Astrocyte (in vitro differentiated cells and primary cell): ENCODE measurements around the gene BRMS1. TPM values are rescaled to one million over a fixed set of nuclear protein-coding genes. Genes with fewer than 3 reads are reported as not detected.

Experiments
- DNase-seq: peaks from one replicate; pipeline ENCODE4 v3.0.0-alpha.2; 2010; ENCODE audit warnings: low read depth
- FAIRE-seq: peaks from 2 replicates; lab custom pipeline; 2011; peaks lifted over from hg19 to GRCh38; lab: Jason Lieb, UNC
- H2AFZ ChIP-seq: 2 replicates; pipeline ENCODE4 v1.6.0; 2012; ENCODE audit warnings: low read depth, low read length, inconsistent platforms
- H3K27ac ChIP-seq: 2 replicates; pipeline ENCODE4 v1.5.1; 2011; ENCODE audit warnings: low read depth, low read length, inconsistent platforms
- H3K27me3 ChIP-seq: 2 replicates; pipeline ENCODE4 v1.6.0; 2011; ENCODE audit warnings: low read length, inconsistent platforms; ENCODE audit not compliant: insufficient read depth
- H3K36me3 ChIP-seq: 2 replicates; pipeline ENCODE4 v1.5.1; 2011; ENCODE audit warnings: low read length, inconsistent platforms; ENCODE audit not compliant: insufficient read depth
- H3K4me1 ChIP-seq: 2 replicates; pipeline ENCODE4 v1.5.1; 2011; ENCODE audit warnings: low read length, inconsistent platforms; ENCODE audit not compliant: insufficient read depth
- H3K4me2 ChIP-seq: 2 replicates; pipeline ENCODE4 v1.6.0; 2012; ENCODE audit warnings: low read length, inconsistent platforms
- H3K4me3 ChIP-seq: 2 replicates; pipeline ENCODE4 v1.5.1; 2011; ENCODE audit warnings: low read depth, mild to moderate bottlenecking, low read length, inconsistent platforms; ENCODE audit not compliant: insufficient read depth
- H3K79me2 ChIP-seq: 2 replicates; pipeline ENCODE4 v1.6.0; 2012; ENCODE audit warnings: mild to moderate bottlenecking, low read length, inconsistent platforms; ENCODE audit not compliant: insufficient read depth
- H3K9ac ChIP-seq: 2 replicates; pipeline ENCODE4 v1.6.0; 2012; ENCODE audit warnings: mild to moderate bottlenecking, low read length, inconsistent platforms
- H3K9me3 ChIP-seq: 2 replicates; pipeline ENCODE4 v1.5.1; 2012; ENCODE audit warnings: low read depth, mild to moderate bottlenecking, low read length, inconsistent platforms; ENCODE audit not compliant: insufficient read depth
- H4K20me1 ChIP-seq: 2 replicates; pipeline ENCODE4 v1.6.0; 2012; ENCODE audit warnings: low read length, inconsistent platforms; ENCODE audit not compliant: insufficient read depth
- H3K27ac Mint-ChIP-seq: one replicate; pipeline ENCODE4 v1.8.0; 2021; ENCODE audit warnings: mild to moderate bottlenecking, mixed read lengths; ENCODE audit not compliant: unreplicated experiment
- H3K27me3 Mint-ChIP-seq: one replicate; pipeline ENCODE4 v1.8.0; 2021; ENCODE audit warnings: low read depth, mixed read lengths; ENCODE audit not compliant: unreplicated experiment
- H3K36me3 Mint-ChIP-seq: one replicate; pipeline ENCODE4 v1.8.0; 2021; ENCODE audit warnings: low read depth, mixed read lengths; ENCODE audit not compliant: unreplicated experiment
- H3K4me1 Mint-ChIP-seq: one replicate; pipeline ENCODE4 v1.8.0; 2021; ENCODE audit warnings: low read depth, mixed read lengths; ENCODE audit not compliant: unreplicated experiment
- H3K4me3 Mint-ChIP-seq: one replicate; pipeline ENCODE4 v1.8.0; 2021; ENCODE audit warnings: mild to moderate bottlenecking, moderate library complexity, mixed read lengths; ENCODE audit not compliant: unreplicated experiment
- H3K9me3 Mint-ChIP-seq: one replicate; pipeline ENCODE4 v1.8.0; 2021; ENCODE audit warnings: mild to moderate bottlenecking, mixed read lengths; ENCODE audit not compliant: unreplicated experiment
- EZH2 ChIP-seq: IDR thresholded peaks from 2 replicates; pipeline ENCODE4 v1.6.1; 2012; ENCODE audit warnings: mild to moderate bottlenecking, low read length, inconsistent platforms; ENCODE audit not compliant: insufficient read depth
- total RNA-seq: library from RNA; stranded (reverse); gene quantifications from 2 replicates; pipeline ENCODE4 v1.2.1, GENCODE V29; 2021
- TF ChIP-seq, protein P1 (sequence below): IDR thresholded peaks from 2 replicates; pipeline ENCODE4 v1.5.1; 2011; ENCODE audit warnings: low read depth, mild to moderate bottlenecking, inconsistent platforms, low read length, moderate library complexity; ENCODE audit not compliant: insufficient read depth

BRMS1 gene
- total RNA-seq, 1 donor from 2014 or later = 47.8 TPM

DNA sequence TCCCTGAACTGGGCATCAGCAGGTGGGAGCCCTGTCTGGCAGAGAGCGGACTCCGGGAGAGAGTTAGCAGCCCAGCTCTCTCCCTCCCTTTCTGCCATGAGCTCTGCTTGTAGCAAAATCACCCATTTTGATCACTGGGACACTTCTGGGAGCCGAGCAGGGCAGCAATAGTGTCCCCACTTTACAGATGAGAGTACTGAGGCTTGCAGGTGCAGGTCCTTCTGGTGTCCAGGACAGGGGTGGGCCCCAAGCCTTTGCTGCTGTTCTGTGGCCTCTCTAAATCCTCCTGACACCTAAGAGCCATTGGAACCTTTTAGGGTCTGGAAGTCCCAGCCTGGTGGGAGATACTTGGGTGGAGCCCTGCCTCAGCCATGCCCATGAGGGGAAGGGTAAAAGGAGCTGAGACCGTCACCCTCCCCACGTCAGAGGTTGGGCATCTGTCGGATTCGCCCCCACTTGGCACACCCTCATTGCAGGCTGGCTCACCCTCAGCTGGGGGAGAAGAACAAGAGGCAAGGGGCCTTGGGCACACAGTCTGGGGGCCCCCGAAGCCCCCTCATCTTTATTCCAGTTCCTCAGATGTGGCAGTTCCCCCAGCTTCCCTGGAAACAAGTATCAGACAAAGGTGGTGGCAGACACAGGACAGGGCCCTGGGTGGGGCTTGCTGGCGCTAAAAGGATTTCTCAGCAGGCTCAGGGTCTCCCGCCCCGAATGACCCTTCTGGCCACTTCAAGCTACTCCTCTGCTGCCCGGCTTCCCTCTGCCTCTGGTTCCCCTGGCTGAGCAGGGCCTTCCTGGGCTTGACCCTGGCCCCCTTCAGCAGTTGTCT lies 13.1 kb downstream of the BRMS1 start:
- Histone ChIP-seq H3K27me3 (no peaks in the 10 kb centered on the region), H3K4me3 (no peak overlapping the region), H3K79me2 (peaks cover 27% of the 10 kb centered on the region), H3K9me3 (no peaks in the 10 kb centered on the region), H3K27ac (no peak overlapping the region), H3K4me2 (no peak overlapping the region), H4K20me1 (peaks cover 43% of the 10 kb centered on the region), H3K36me3 (peaks cover 3% of the 10 kb centered on the region), H3K9ac (no peak overlapping the region), H2AFZ (no peak overlapping the region), H3K4me1 (peaks cover 46% of the 10 kb centered on the region)
- Mint-ChIP-seq H3K9me3 (peaks cover 2% of the 10 kb centered on the region), H3K36me3 (peaks cover 5% of the 10 kb centered on the region), H3K4me3 (no peak overlapping the region), H3K27me3 (no peaks in the 10 kb centered on the region), H3K27ac (no peak overlapping the region), H3K4me1 (peaks cover 26% of the 10 kb centered on the region)
- FAIRE-seq = no peak
- no peak for TF ChIP-seq EZH2
- TF ChIP-seq, protein P1, sequence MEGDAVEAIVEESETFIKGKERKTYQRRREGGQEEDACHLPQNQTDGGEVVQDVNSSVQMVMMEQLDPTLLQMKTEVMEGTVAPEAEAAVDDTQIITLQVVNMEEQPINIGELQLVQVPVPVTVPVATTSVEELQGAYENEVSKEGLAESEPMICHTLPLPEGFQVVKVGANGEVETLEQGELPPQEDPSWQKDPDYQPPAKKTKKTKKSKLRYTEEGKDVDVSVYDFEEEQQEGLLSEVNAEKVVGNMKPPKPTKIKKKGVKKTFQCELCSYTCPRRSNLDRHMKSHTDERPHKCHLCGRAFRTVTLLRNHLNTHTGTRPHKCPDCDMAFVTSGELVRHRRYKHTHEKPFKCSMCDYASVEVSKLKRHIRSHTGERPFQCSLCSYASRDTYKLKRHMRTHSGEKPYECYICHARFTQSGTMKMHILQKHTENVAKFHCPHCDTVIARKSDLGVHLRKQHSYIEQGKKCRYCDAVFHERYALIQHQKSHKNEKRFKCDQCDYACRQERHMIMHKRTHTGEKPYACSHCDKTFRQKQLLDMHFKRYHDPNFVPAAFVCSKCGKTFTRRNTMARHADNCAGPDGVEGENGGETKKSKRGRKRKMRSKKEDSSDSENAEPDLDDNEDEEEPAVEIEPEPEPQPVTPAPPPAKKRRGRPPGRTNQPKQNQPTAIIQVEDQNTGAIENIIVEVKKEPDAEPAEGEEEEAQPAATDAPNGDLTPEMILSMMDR = no peak
- DNase-seq = no peak

- Mint-ChIP-seq H3K27ac (no peak overlapping the region), H3K36me3 (peaks cover 5% of the 10 kb centered on the region), H3K4me3 (no peak overlapping the region), H3K4me1 (peaks cover 23% of the 10 kb centered on the region), H3K9me3 (peaks cover 2% of the 10 kb centered on the region), H3K27me3 (no peaks in the 10 kb centered on the region)
- Histone ChIP-seq H2AFZ (no peak overlapping the region), H3K27me3 (no peaks in the 10 kb centered on the region), H4K20me1 (peaks cover 43% of the 10 kb centered on the region), H3K4me1 (peaks cover 47% of the 10 kb centered on the region), H3K4me3 (no peak overlapping the region), H3K27ac (no peak overlapping the region), H3K9me3 (no peaks in the 10 kb centered on the region), H3K36me3 (peaks cover 3% of the 10 kb centered on the region), H3K79me2 (peaks cover 27% of the 10 kb centered on the region), H3K9ac (no peak overlapping the region), H3K4me2 (no peak overlapping the region)
- no peak for DNase-seq
- FAIRE-seq = no peak
- no peak for TF ChIP-seq EZH2
- TF ChIP-seq, protein P1 = no peak
Measured at GRCh38 chr11:66330931-66331330, 14.0 kb downstream of the BRMS1 start.

GRCh38 chr11:66329165-66329673 lies 15.7 kb downstream of the BRMS1 start:
- no peak overlapping the region for H3K4me3 ChIP-seq
- peaks cover 2% of the 10 kb centered on the region for H3K9me3 Mint-ChIP-seq

More at GRCh38 chr11:66329165-66329673, 15.7 kb downstream of the BRMS1 start:
- FAIRE-seq (no peak), DNase-seq (no peak)
- Histone ChIP-seq H3K4me2 (no peak overlapping the region), H3K4me1 (peaks cover 49% of the 10 kb centered on the region), H3K36me3 (peaks cover 3% of the 10 kb centered on the region), H3K9ac (no peak overlapping the region), H2AFZ (no peak overlapping the region), H3K79me2 (peaks cover 11% of the 10 kb centered on the region), H3K27ac (no peak overlapping the region), H3K27me3 (no peaks in the 10 kb centered on the region), H4K20me1 (peaks cover 32% of the 10 kb centered on the region), H3K9me3 (no peaks in the 10 kb centered on the region)
- no peak for TF ChIP-seq EZH2
- TF ChIP-seq, protein P1 = no peak
- H3K4me1 Mint-ChIP-seq = peaks cover 32% of the 10 kb centered on the region
- H3K4me3 Mint-ChIP-seq = no peak overlapping the region
- no peaks in the 10 kb centered on the region for H3K27me3 Mint-ChIP-seq
- H3K36me3 Mint-ChIP-seq = peaks cover 5% of the 10 kb centered on the region
- H3K27ac Mint-ChIP-seq = no peak overlapping the region
